Measurements from ENCODE around the gene SRP72. TPM values are rescaled to one million over a fixed set of nuclear protein-coding genes. Genes with fewer than 3 reads are reported as not detected.

Gene SRP72
- total RNA-seq, 1 donor from 2014 or later: 142 TPM

- Mint-ChIP-seq H3K27ac (ENCODE audit: unreplicated experiment) (peak overlapping the region; percentile 88), H3K27me3 (ENCODE audit: unreplicated experiment) (peaks cover 12% of the 10 kb centered on the region)
Observed at GRCh38 chr4:56469489-56470210, 2.2 kb downstream of the SRP72 start.

GRCh38 chr4:56475917-56476316 is 8.5 kb downstream of the SRP72 start:
- Mint-ChIP-seq H3K36me3 (ENCODE audit: low read depth, unreplicated experiment) (peaks cover 26% of the 10 kb centered on the region), H3K4me3 (ENCODE audit: unreplicated experiment) (no peak overlapping the region), H3K4me1 (ENCODE audit: unreplicated experiment) (no peaks in the 10 kb centered on the region), H3K27me3 (ENCODE audit: unreplicated experiment) (no peaks in the 10 kb centered on the region), H3K9me3 (ENCODE audit: unreplicated experiment) (no peaks in the 10 kb centered on the region), H3K27ac (ENCODE audit: unreplicated experiment) (no peak overlapping the region)
- TF ChIP-seq, protein P1, sequence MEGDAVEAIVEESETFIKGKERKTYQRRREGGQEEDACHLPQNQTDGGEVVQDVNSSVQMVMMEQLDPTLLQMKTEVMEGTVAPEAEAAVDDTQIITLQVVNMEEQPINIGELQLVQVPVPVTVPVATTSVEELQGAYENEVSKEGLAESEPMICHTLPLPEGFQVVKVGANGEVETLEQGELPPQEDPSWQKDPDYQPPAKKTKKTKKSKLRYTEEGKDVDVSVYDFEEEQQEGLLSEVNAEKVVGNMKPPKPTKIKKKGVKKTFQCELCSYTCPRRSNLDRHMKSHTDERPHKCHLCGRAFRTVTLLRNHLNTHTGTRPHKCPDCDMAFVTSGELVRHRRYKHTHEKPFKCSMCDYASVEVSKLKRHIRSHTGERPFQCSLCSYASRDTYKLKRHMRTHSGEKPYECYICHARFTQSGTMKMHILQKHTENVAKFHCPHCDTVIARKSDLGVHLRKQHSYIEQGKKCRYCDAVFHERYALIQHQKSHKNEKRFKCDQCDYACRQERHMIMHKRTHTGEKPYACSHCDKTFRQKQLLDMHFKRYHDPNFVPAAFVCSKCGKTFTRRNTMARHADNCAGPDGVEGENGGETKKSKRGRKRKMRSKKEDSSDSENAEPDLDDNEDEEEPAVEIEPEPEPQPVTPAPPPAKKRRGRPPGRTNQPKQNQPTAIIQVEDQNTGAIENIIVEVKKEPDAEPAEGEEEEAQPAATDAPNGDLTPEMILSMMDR (IDR thresholded peaks at IDR 0.05; ENCODE audit: unreplicated experiment): no peak
- DNase-seq (ENCODE audit: low spot score): no peak

More at GRCh38 chr4:56469489-56470210, 2.2 kb downstream of the SRP72 start:
- H3K9me3 Mint-ChIP-seq (ENCODE audit: unreplicated experiment): no peaks in the 10 kb centered on the region
- DNase-seq (ENCODE audit: low spot score): no peak
- TF ChIP-seq, protein P1 (IDR thresholded peaks at IDR 0.05; ENCODE audit: unreplicated experiment): no peak
- H3K4me3 Mint-ChIP-seq (ENCODE audit: unreplicated experiment): peak overlapping the region; percentile 88
- peaks cover 44% of the 10 kb centered on the region for H3K4me1 Mint-ChIP-seq (ENCODE audit: unreplicated experiment)
- H3K36me3 Mint-ChIP-seq (ENCODE audit: low read depth, unreplicated experiment): peaks cover 17% of the 10 kb centered on the region

- TF ChIP-seq, protein P1 (IDR thresholded peaks at IDR 0.05; ENCODE audit: unreplicated experiment): no peak
- no peak for DNase-seq (ENCODE audit: low spot score)
- no peak overlapping the region for H3K27ac Mint-ChIP-seq (ENCODE audit: unreplicated experiment)
- H3K27me3 Mint-ChIP-seq (ENCODE audit: unreplicated experiment): no peaks in the 10 kb centered on the region
- no peaks in the 10 kb centered on the region for H3K9me3 Mint-ChIP-seq (ENCODE audit: unreplicated experiment)
- H3K4me3 Mint-ChIP-seq (ENCODE audit: unreplicated experiment): no peak overlapping the region
- H3K4me1 Mint-ChIP-seq (ENCODE audit: unreplicated experiment): no peaks in the 10 kb centered on the region
- peaks cover 27% of the 10 kb centered on the region for H3K36me3 Mint-ChIP-seq (ENCODE audit: low read depth, unreplicated experiment)
Observed at GRCh38 chr4:56477192-56477702, 9.8 kb downstream of the SRP72 start.

- no peak overlapping the region for H3K4me3 Mint-ChIP-seq (ENCODE audit: unreplicated experiment)
- H3K27me3 Mint-ChIP-seq (ENCODE audit: unreplicated experiment): no peaks in the 10 kb centered on the region
- DNase-seq (ENCODE audit: low spot score): no peak
- H3K9me3 Mint-ChIP-seq (ENCODE audit: unreplicated experiment): no peaks in the 10 kb centered on the region
- TF ChIP-seq, protein P1 (IDR thresholded peaks at IDR 0.05; ENCODE audit: unreplicated experiment): no peak
- peaks cover 22% of the 10 kb centered on the region for H3K36me3 Mint-ChIP-seq (ENCODE audit: low read depth, unreplicated experiment)
- H3K4me1 Mint-ChIP-seq (ENCODE audit: unreplicated experiment): no peaks in the 10 kb centered on the region
- H3K27ac Mint-ChIP-seq (ENCODE audit: unreplicated experiment): no peak overlapping the region
Observed at GRCh38 chr4:56480691-56481090, 13.3 kb downstream of the SRP72 start.

DNA sequence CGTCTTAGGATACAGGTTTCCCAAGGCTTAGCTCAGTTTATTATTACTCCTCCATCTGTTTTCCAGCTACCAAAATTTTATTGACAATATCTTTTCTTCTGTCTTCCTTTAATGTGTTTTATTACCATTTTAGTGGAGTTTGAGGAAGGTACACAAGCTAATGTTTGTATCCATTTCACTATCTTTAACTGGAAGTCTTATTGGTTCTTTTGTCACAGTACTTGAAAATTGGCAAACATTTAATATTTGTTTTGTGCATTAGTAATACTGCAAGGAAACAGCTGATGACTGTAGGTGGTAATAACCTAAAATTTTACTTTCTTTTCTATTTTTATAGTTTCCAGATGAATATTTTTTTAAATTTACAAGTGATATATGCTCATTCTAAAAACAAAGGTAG is 28.8 kb downstream of the SRP72 start:
- peaks cover 22% of the 10 kb centered on the region for H3K36me3 Mint-ChIP-seq (ENCODE audit: low read depth, unreplicated experiment)
- H3K9me3 Mint-ChIP-seq (ENCODE audit: unreplicated experiment): no peaks in the 10 kb centered on the region
- DNase-seq (ENCODE audit: low spot score): no peak
- peaks cover 2% of the 10 kb centered on the region for H3K27me3 Mint-ChIP-seq (ENCODE audit: unreplicated experiment)
- TF ChIP-seq, protein P1 (IDR thresholded peaks at IDR 0.05; ENCODE audit: unreplicated experiment): no peak
- H3K4me3 Mint-ChIP-seq (ENCODE audit: unreplicated experiment): no peak overlapping the region
- H3K4me1 Mint-ChIP-seq (ENCODE audit: unreplicated experiment): no peaks in the 10 kb centered on the region
- no peak overlapping the region for H3K27ac Mint-ChIP-seq (ENCODE audit: unreplicated experiment)

Data from endothelial cell (in vitro differentiated cells).